HT-29 (cell line): ENCODE results near the gene NAV1. TPM values are rescaled to one million over a fixed set of nuclear protein-coding genes. Genes with fewer than 3 reads are reported as not detected.
"Not testable (repeated sequence)": the region's sequence is repeated elsewhere in the genome, so short reads cannot be mapped to it uniquely, and the experiment has no call there.

Experiments used
- DNase-seq: peaks from one replicate; pipeline ENCODE4 v3.0.0-alpha.2; 2015; ENCODE audit warnings: low spot score
- total RNA-seq: library from RNA; depleted of rRNA; stranded (reverse); fragments of >200 nt; shearing (Covaris generic); gene quantifications from 2 replicates; pipeline ENCODE4 v1.2.3, GENCODE V29; 2014

NAV1 gene
- total RNA-seq, 1 experiment from 2014 or later, result 0.51 TPM

DNA sequence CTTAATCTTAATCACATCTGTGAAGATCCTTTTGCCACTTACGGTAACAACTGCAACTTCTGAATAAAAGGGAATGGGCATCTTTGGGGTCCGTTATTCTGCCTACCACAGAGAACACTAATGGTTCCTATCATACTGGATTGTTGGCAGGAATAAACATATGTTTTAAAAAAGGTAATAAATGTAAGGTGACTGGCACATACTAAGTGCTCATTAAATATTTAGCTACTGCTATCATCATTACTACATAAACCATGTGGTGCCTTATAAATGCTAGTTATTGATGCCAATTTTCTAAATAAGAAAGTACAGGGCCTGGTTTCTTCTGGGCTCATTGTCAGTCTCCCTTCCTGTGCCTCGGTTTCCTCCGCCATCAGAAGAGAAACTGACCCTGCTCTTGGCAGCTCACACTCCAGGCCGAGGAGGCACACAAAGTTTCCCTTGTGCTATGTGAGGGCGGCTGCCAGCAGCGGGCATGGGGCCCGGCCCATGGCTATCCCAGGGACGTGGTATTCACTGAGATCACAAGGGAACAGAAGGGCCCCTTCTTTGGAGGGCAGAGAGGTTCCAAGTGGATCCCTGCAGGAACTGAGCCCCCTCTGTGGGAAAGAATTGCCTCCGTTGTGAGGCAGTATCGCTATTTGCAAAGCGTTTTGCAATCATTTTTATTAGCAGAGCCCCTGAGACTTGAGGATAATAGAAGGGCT, 26.2 kb downstream of the NAV1 start:
- no peak for DNase-seq

DNA sequence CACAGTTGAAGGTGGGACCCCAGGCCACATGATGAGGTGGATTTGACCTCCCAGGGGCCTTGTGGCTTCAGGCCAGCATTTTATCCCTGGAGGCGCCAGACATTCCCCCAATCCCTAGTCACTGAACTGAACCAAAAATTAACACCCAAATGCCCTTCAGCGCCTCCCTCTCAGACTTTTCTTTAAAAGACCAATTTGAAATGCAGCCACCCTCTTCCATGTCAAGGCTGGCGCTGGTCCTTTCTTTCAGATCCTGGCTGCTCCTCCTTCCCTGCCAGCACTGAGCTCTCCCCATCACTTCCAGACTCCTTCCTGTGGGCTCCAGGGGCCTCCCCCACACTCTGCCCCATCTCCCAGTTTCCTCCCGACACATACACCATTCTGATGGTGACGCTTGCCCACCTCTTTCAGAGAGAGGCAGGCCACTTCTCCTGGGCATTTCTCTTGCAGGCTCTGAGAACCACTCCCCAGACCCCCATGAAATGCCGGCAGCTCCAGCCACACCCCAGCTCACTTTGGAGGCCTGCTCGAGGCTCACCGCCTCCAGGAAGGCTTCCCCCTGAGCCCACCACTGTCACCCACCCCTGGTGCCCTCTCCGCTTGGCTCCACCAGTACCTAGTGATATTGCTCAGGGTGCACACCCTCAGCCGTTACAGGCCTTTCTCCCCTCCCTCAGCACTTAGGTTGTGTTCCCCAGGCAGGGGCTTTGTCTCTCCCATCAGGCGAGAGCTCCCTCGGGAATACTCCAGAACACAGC, 27.0 kb downstream of the NAV1 start:
- no peak for DNase-seq

DNA sequence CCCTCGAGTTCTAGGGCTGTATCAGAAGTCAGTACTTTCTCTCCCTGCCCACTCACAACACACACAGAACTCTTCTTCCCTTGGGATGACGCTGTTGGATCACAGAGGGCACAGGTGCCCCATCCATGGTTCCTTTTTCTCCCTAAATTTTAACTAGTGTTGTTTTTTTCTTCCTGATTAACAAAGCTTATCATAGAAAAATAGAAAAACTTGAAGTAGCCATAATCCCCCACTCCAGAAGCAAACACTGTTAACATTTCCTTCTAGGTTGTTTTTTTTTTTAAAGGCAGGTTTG, 27.5 kb downstream of the NAV1 start:
- DNase-seq, result no peak

DNA sequence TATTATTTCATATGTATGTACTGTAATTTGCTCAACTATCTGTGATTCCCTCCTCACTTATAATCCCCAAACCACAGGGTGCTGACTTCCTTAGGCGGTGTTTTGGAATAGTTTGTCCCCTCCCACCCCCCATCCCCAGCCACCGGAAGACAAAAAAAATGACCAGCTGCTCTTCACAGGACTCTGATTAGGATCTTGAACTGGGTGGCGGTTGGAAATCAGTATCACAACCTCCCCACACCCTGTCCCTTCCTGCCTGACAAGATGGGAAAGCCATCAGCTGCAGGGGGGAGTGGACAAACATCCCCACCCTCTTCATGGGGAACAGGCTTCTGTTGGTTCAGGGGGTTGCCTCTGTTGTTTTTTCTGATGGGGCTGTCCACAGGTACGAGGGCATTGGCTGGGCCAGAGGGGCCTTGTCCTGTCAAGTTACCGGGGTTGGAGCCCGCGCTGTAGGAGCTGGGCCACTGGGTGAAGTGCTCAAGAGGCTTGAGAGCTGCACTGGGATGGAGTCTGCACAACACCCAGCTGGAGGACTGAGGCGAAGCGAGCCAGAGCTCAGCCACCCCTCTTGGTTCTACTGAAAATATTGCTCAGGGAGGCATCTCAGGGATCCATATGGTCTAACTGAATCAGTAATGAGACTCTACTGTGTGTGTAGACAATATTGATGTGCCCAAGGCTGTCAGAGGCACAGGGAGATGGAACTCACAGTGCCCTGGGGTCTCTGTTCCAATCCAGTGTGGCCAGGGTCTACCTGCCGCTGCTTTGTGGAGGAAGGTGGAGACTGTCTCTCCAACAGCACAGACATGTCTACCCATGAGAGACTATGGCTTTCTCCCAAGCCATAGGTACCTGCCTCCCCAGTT, 28.2 kb downstream of the NAV1 start:
- no peak for DNase-seq

DNA sequence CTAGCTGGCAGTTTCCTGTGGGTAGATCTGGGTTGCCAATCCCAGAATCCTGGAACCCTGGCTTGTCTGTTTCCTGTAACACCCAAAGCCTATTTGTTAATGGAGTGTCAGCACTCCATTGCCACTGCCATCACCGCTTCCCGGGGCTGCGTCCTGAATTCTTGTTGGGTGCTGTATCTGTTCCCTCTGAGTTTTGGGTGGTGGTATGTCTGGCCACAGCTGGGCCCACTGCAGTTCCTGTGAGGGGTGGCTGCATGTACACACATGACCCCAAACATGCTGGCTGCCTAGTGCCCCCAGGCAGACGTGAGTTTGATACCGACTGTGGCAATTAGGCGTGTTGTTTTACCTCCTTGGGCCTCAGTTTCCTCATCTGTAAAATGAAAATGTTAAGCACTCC, 29.3 kb downstream of the NAV1 start:
- no peak for DNase-seq

DNA sequence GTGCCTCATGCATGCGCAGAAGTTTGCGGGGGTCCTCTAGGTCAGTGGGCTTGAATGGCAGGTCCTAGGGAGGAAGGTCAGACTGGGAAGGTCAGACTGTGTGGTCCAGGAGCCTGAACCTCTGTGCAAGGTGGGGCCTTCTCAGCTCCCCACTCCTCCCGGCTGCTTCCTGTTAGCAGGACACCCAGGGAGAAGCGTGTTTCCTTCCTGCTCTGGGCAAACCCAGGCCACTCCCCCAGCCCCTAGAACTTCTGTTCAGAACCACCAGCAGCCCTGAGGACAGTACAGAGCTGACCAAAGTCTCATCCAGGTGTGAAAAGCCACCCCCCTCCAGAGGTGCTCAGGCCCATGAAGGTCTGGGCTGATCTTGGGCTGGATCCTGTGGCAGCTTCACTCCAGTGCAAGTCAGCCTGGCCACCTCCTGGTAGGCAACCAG, 29.9 kb downstream of the NAV1 start:
- DNase-seq, result no peak

DNA sequence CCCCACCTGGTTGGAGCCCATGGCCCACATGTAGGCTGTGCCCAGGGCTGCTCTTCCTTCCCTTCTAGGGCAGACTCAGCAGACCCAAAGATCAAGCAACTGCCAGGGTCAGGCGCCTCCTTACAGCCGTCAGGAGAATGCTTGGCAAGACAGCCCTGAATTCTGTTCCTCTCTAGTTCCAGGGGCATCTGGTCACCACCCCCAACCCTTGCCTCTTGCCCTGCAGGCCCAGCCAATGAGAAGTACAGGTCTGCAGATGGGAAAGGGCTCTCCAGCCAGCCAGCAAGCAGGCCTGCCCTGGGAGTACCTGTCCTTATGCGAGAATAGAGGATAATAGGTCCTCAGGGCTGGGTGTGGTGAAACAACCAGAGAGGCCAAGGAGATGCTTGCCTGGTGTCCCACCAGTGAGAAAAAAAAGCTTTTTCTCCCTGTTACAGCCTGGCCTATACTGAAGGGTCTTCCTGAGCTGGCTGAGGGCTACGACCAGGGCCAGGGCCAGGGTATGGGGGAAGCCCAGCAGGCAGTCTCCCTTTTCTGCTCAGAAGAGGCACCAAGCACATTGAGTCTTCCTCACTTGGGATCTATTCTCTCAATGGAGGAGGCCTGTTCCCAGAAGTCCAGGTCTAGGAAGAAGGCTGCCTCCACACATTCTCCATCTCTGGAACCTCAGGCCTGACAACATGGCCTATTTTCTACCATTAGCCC, 31.4 kb downstream of the NAV1 start:
- DNase-seq, result no peak

DNA sequence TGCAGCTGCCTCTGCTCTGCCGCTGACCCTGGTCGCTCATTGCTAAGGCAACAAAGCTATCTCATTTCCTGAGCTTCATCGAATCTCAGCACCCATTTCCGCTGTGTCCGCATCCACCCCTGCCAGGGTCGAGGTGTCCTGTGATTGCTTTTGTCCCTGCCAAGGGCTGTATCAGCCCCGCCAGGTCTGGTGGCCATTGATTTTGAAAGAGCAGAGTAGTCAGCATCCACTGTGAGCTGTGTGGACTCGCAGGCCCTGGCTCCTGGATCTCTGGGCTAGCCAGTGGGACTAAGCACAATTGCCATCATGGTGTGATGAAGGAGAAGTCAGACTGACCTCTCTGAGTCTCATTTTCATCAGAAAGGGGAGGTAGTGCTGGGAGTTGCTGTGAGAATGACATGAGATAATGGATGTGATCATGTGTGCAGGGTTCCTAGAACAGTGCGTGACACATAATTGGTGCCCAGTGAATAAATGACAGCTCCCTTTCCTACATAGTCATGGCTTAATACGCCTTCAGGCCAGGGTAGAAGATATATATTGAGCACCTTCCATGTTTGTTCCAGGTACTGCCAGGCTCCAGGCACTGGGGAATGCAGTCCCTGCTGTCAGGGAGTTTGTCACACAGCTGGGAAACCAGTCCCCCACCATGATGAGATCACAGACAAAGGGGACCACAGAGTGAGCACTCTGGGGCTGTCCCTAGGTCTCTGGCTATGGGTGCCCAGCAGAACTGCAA, 32.1 kb downstream of the NAV1 start:
- DNase-seq, result no peak

DNA sequence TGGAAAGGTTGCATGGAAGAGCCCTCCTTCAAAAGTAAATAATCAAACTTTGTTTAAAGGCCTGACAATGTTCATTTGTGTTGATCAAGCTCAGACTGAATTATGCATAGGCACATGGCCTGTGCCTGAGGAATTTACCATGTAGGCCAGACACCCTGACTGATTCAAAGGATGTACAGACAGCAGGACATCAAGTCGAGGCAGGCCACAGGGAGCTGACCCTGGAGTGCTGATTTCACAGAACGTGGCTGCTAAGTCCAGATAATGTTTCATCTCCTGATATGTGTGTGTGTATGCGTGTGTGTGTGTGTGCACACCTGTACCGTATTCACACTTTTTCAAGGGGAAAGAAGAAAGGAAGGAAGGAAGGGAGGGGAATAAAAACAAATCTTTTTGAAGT, 34.1 kb downstream of the NAV1 start:
- no peak for DNase-seq

DNA sequence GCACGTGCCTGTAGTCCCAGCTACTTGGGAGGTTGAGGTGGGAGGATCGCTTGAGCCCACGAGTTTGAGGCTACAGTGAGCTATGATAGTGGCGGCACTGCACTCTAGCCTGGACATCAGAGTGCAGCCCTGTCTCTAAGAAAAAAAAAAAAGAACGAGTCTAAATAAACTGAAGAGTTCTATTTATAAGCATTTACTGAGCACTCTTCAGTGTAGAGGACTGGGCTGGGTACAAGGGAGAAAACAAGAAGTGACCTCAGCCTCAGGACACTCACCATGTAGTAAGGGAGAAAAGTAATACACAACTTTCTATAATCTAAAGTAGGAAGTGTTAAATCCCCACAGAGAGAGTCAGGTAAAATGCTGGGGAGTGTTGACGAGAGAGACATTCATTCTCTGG, 35.0 kb downstream of the NAV1 start:
- no peak for DNase-seq

DNA sequence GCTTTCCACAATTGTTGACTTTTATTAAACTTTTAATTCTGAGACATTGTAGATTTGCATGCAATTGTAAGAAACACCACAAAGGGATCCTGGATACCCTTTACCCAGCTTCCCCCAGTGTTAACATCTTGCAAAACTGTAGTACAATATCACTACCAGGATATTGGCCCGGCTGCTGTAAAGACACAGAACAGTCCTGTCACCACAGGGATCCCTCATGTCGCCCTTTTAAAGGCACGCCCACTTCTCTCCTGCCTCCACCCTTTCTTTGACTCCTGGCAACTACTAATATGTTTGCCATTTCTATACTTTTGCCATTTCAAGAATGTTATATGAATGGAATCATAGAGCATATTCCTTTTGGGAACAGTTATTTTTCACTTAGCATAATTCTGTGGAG, 37.0 kb downstream of the NAV1 start:
- no peak for DNase-seq

DNA sequence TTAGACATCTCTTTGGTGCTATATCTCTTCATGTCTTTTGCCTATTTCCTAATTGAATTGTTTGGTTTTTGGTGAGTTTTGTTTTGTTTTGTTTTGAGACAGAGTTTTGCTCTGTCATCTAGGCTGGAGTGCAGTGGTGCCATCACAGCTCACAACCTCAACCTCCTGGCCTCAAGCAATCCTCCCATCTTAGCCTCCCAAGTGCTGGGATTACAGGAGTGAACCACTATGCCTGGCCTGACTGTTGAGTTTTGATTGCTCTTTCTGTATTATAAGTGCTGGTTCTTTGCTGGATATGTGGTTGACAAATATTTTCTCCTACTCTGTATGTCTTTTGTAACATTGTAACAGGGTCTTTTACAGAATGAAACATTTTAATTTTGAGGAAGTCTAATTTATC, 38.0 kb downstream of the NAV1 start:
- no peak for DNase-seq

DNA sequence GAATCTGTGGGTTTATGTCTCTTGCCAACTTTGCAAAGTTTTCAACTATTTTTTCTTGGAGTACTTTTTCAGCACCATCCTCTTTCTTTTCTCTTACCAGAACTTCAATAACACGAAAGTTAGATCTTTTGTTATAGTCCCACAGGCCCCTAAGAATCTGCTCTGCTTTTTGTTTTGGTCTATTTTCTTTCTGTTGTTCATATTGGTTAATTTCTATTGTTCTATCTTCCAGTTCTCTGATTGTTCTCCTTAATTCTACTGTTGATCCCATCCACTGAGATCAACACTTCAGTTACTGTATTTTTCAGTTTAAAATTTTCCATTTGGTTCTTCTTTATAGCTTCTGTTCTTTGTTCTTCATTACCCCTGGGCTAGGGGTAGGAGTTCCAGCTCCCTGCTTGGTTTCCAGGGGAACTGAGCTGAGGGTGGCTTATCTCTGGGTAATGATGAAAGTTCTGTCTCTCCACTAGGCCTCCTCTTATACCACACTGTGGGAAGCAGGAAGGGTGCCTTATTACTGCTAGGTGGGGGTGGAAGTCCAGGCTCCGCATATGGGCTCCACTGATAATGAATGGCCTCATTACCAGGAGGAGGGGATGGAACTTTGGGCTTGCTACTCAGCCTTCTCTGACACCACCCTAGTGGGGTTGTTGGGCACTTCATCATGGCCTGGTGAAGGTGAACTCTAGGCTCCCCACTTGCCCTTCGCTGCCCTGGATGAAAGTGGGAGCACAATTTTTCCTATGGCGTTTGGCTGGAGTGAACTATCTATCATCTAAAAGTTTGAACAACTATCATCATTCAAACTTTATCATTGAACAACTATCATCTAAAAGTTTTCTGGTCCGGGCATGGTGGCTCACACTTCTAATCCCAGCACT, 39.3 kb downstream of the NAV1 start:
- no peak for DNase-seq

DNA sequence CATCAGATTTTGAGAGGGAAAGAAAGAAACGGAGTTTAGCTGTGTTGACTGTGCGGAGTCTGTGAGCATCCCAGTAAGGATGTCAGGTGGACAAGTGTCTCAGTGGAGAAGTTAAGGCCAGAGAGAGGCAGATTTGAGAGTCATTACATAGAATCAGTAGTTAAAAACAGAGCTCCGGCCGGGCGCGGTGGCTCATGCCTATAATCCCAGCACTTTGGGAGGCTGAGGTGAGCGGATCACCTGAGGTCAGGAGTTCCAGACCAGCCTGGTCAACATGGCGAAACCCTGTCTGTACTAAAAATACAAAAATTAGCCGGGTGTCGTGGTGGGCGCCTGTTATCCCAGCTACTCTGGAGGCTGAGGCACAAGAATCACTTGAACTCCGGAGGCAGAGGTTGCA, 42.4 kb downstream of the NAV1 start:
- DNase-seq, result not testable (repeated sequence)

DNA sequence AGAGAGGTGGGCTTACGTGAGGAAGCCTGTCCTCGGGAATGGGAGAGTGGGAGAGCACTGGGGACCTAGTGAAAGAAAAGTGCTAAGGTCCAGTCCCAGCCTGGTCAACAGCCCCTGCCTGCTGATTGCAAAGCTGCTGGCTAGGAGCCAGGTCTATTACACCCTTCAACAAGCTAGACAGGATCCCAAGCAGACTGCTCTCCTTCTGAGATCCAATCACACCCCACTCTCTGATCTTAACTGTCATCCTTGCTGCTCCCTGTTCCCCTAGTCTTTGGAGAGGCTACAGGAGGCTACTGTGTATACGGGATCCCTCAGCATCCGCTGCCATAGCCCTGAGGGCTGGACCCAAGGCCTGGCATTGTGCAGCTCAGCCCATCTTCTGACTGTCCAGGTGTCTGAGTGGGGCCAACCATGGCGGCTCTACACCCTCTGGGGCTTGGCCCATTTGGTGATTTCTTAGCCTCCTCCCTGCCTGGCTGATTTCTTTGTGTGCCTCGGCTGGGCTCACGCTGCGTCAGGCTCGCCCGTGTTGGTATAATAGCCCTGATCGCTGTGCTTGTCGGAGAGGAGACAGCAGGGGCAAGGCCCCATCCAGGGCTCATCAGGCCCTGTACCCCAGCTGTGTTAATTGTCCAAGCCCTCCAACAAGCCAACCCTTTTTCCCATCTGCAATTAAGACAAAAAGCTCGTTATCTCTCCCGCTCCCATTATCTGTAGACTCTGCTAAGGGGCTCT, 43.9 kb downstream of the NAV1 start:
- no peak for DNase-seq

DNA sequence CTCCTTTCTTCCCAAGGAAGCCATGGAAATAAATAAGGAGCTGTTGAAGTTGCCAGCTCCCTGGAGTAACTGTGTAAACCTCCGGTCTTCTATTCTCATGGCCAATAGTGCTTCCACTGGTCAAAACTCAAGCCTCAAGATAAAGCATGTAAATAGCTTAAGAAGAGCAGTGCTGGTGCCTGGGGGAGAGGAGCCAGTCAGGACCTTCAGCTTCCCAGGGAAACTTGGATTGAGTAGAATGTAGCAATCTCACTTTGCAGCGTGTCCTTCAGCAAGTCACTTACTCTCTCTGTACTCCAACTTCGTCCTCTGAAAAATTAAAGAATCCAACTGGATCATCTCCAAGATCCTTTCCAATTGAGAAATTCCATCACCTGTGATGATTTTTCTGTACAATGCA, 44.7 kb downstream of the NAV1 start:
- DNase-seq, result no peak

DNA sequence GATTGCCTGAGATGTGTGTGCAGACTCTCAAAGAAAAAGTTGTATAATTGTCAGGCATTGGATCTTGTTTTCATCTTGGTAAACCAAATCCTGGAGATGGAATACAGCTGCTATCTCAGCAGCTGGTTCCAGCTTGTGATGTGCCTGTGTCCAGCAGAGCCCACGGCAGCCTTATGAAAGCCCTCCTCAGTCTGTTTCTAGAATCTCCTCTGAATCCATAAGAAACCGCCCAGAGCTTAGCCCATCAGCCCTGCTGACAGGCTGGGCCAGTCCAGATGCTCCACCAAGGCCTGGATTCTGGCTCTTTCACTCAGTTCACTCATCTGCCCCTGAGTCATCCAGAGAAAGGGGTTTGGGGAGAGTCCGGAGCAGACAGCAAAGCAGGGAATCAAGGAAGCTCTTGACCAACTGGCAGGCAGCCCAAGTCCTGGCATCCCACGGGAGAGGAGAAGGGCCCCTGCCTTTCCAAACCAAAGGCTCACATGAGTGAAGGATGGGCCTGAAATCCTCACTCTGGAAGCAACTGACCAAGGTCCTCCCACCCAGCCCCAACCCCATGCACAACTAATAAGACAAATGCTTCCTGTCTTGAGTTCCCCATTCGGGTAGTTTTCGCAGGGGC, 45.7 kb downstream of the NAV1 start:
- no peak for DNase-seq

DNA sequence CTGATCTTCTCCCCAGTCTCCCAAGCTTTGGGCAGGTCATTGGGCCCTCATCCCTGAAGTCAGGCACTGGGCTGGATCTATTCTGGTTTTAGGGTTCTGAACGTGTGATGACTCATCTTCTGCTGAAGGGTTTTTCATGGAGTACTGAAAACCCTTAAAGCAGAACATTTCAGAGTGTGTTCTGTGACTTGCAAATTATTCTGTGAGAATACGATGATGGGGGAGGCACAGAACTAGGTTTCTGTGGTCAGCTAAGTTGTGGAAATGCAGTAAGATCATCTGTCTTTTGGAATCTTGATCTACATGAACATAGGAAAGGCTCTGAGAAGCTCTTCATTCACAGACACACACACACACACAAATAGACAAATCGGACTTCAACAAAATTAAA, 46.2 kb downstream of the NAV1 start:
- DNase-seq, result no peak

DNA sequence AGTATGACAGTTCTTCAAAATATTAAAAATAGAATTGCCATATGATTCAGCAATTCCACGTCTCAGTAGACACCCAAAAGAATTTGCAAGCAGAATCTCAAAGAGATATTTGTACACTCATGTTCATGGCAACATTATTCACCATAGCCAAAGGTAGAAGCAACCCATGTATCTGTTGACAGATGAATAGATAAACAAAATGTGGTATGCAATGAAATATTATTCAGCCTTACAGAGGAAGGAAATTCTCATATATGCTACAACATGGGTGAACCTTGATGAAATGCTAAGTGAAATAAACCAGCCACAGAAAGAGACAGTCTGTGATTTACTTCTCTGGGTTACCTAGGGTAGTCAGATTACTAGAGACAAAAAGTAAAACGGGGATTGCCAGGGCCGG, 47.0 kb downstream of the NAV1 start:
- no peak for DNase-seq
